ENCODE data around the gene BEST3.
"Not testable (repeated sequence)": the region's sequence is repeated elsewhere in the genome, so short reads cannot be mapped to it uniquely, and the experiment has no call there.

Gene BEST3

DNA sequence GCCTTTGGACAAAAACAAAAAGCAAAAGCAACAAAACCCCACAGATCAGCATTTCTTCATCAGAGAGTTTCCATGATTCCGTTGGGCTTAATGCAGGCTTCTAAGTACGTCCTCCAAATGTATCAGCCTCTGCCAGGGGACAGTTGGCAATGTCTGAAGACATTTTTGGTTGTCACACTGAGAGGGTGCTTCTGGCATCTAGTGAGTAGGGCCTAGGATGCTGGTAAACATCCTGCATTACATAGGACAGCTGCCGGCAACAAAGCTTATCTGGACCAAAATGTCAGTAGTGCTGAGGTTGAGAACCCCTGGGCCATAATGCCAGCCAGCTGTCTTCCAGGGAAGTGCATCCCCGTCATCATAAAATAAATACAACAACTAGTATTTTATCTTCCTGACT, 79.0 kb downstream of the BEST3 start:
- H3K4me1 Mint-ChIP-seq (ENCODE audit: low read depth): no peaks in the 10 kb centered on the region
- no peak for DNase-seq (ENCODE audit: low spot score)
- no peaks in the 10 kb centered on the region for H3K9me3 Mint-ChIP-seq
- H3K36me3 Mint-ChIP-seq (ENCODE audit: low read depth): no peaks in the 10 kb centered on the region
- H3K27ac Mint-ChIP-seq: no peak overlapping the region
- peaks cover 3% of the 10 kb centered on the region for H3K27me3 Mint-ChIP-seq (ENCODE audit: low read depth)
- H3K4me3 Mint-ChIP-seq: no peak overlapping the region

DNA sequence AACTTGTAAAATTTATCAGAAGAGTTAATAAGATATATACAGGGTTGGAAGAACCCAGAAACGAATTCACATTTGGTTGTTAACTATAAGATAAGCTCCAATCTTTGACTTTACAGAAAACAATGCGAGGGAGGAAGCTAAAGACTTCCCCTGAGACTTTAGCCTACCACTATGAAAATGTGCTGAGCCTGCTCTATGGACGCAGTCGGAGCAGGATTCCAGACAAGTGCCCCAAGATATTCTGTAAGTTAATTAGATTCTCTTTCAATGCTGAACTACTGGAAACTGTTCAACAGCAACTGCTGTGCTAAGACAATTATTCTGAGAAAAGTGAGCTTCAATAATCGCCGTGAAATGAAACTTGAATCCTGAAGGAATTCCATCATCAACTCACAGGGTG, 80.1 kb downstream of the BEST3 start:
- Mint-ChIP-seq H3K4me1 (ENCODE audit: low read depth) (no peaks in the 10 kb centered on the region), H3K9me3 (no peaks in the 10 kb centered on the region), H3K36me3 (ENCODE audit: low read depth) (no peaks in the 10 kb centered on the region), H3K27me3 (ENCODE audit: low read depth) (peaks cover 3% of the 10 kb centered on the region), H3K4me3 (no peak overlapping the region), H3K27ac (no peak overlapping the region)
- DNase-seq (ENCODE audit: low spot score): no peak

DNA sequence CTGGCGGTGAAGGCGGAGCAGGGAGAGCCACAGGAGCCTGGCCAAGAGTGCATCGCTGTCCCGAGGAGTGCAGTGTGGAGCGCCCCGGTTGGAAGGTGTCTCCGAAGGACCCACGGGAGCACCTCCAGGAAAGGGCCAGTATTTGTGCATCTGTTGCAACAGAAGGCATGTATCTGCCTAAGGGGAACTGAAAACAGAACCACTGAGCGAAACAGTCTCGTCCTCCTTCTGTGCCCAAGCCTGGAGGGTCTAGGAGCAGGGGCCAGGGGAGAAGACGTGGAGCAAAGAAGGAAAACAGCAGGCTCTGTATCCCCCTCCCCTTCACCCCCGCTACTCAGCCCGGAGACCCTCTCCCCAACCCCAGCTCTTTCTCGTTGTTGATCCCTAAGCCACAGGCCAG, 83.1 kb downstream of the BEST3 start:
- DNase-seq (ENCODE audit: low spot score): no peak
- Mint-ChIP-seq H3K36me3 (ENCODE audit: low read depth) (no peaks in the 10 kb centered on the region), H3K4me3 (no peak overlapping the region), H3K27ac (no peak overlapping the region), H3K27me3 (ENCODE audit: low read depth) (peaks cover 8% of the 10 kb centered on the region), H3K4me1 (ENCODE audit: low read depth) (no peaks in the 10 kb centered on the region), H3K9me3 (no peaks in the 10 kb centered on the region)

DNA sequence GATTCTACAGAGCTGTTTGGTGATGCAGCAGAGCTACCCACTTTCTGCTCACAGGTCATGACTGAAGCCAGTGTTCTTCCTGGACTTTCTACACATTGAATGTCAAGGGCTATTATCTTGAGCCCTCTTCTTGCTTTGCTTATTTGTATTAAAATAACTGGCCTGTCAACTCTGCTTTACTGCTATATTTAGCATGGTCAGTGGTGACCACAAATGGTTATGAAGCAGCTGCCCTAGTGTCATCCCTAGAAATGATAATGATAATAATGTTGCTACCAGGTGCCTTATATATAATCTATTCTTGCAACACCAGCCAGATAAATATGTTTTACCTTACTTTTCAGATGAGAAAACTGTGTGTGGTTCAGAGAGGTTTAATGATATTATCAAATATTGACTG, 85.8 kb downstream of the BEST3 start:
- Mint-ChIP-seq H3K27ac (no peak overlapping the region), H3K4me3 (no peak overlapping the region)

DNA sequence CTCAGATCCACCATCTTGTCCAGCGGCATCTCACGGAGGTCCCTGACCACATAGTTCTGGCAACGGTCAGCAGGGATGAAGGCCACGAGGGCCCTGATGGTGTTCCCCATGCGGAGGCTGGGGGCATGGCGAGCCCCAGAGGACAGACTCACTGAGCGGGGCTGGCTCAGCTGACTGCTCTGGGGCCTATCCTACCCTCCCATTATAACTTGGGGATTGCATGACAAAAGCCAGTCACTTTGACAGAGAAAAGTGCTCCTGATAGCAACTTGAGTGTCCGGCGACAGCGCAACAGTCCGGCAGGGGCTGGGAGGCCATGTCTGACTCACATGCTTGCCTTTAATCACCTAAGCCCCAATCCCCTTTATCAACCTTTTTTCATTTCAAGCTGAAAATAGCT, 88.4 kb downstream of the BEST3 start, which contains the start of gene LRRC10:
LRRC10 (minus strand) TSS at position 179 of the 400 bp plus-strand sequence; CDS start at position 110, 69 bp downstream.
- no peak for DNase-seq (ENCODE audit: low spot score)
- Mint-ChIP-seq H3K27ac (no peak within 1 kb of the TSS), H3K36me3 (ENCODE audit: low read depth) (no peaks in the 10 kb centered on the region), H3K27me3 (ENCODE audit: low read depth) (peaks cover 5% of the 10 kb centered on the region), H3K4me1 (ENCODE audit: low read depth) (no peaks in the 10 kb centered on the region), H3K4me3 (no peak within 1 kb of the TSS), H3K9me3 (no peaks in the 10 kb centered on the region)

More for the DNA sequence above, 85.8 kb downstream of the BEST3 start:
- no peak for DNase-seq (ENCODE audit: low spot score)
- Mint-ChIP-seq H3K27me3 (ENCODE audit: low read depth) (peaks cover 5% of the 10 kb centered on the region), H3K4me1 (ENCODE audit: low read depth) (no peaks in the 10 kb centered on the region), H3K9me3 (no peaks in the 10 kb centered on the region), H3K36me3 (ENCODE audit: low read depth) (no peaks in the 10 kb centered on the region)

DNA sequence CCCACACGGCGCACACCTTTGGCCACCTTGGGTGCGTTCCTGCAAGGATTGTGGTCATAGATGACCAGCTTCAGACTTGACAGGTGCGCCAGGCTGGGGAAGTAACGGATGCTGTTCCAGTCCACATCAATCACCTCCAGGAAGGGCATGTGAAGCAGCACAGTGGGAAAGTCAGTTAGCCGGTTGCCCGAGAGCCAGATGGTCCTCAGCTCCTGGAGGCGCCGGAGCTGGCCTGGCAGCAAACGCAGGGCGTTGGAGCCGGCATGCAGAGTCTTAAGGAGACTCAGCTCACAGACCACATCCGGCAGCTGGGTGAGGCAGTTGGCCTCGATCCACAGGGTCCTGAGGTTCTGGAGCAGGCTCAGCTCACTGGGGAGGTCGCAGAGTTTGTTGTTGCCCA, 89.0 kb downstream of the BEST3 start:
- Mint-ChIP-seq H3K27ac (no peak overlapping the region), H3K9me3 (no peaks in the 10 kb centered on the region), H3K4me3 (no peak overlapping the region), H3K4me1 (ENCODE audit: low read depth) (no peaks in the 10 kb centered on the region), H3K36me3 (ENCODE audit: low read depth) (no peaks in the 10 kb centered on the region), H3K27me3 (ENCODE audit: low read depth) (peaks cover 5% of the 10 kb centered on the region)
- DNase-seq (ENCODE audit: low spot score): no peak

DNA sequence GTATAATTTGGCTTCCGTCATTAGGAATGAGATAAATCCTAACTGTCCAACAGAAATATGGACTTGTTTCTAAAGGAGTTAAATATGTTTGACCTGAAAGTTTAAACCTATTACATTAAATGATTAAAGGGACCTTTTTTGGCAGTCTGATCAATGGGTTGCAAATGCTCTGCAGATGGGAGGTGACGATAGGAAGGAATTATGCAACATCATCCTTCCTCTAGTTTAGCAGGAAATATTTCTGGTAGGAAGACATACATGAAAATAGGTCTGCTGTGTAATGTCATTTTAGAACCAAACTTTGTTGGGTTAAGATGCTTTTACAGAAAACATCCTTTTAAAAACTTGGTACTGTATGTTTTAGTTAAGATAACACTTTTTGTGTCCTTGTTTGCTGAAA, 91.0 kb downstream of the BEST3 start:
- Mint-ChIP-seq H3K4me3 (no peak overlapping the region), H3K36me3 (ENCODE audit: low read depth) (peaks cover 5% of the 10 kb centered on the region), H3K27ac (no peak overlapping the region), H3K9me3 (no peaks in the 10 kb centered on the region), H3K4me1 (ENCODE audit: low read depth) (no peaks in the 10 kb centered on the region), H3K27me3 (ENCODE audit: low read depth) (peaks cover 3% of the 10 kb centered on the region)
- no peak for DNase-seq (ENCODE audit: low spot score)

DNA sequence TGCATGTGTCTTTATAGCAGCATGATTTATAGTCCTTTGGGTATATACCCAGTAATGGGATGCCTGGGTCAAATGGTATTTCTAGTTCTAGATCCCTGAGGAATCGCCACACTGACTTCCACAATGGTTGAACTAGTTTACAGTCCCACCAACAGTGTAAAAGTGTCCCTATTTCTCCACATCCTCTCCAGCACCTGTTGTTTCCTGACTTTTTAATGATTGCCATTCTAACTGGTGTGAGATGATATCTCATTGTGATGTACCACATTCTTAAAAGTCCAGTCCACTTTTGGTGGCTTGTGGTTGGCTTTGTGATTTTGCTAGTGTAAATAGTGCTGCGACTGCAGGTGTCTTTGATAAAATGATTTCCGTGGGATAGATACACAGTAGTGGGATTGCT, 94.8 kb downstream of the BEST3 start:
- peaks cover 34% of the 10 kb centered on the region for H3K36me3 Mint-ChIP-seq (ENCODE audit: low read depth)
- H3K27ac Mint-ChIP-seq, H3K4me3 Mint-ChIP-seq: not testable (repeated sequence)

More for the DNA sequence above, 94.8 kb downstream of the BEST3 start:
- H3K9me3 Mint-ChIP-seq; DNase-seq (ENCODE audit: low spot score); H3K27me3 Mint-ChIP-seq (ENCODE audit: low read depth); H3K4me1 Mint-ChIP-seq (ENCODE audit: low read depth): not testable (repeated sequence)

Data from T-helper 2 cell treated with Interferon-gamma antibody and Interleukin-4, amounts not matched to agents 5 μg/mL and 100 μg/mL, for 36 hours (primary cell).